MM.1S (cell line): Measurements from ENCODE around the gene SH3GL3.

Source experiments
- DNase-seq: peaks from one replicate; pipeline ENCODE4 v3.0.0-alpha.2; 2015
- H2AFZ ChIP-seq: fragments of 300-600 bp; sonication (generic); 2 replicates; pipeline ENCODE4 v1.6.0; 2016; ENCODE audit warnings: antibody characterized with exemption, low read length
- H3F3A ChIP-seq: fragments of 300-600 bp; sonication (generic); 2 replicates; pipeline ENCODE4 v1.6.1; 2016; ENCODE audit warnings: mild to moderate bottlenecking, antibody characterized with exemption, low read length, moderate library complexity, mixed read lengths; ENCODE audit not compliant: insufficient read depth
- H3K27ac ChIP-seq: fragments of 300-600 bp; sonication (generic); 2 replicates; pipeline ENCODE4 v1.5.1; 2016; ENCODE audit warnings: mild to moderate bottlenecking, low read length
- H3K27me3 ChIP-seq: fragments of 300-600 bp; sonication (generic); replicated peaks from 2 replicates; pipeline ENCODE4 v1.6.0; 2016; ENCODE audit warnings: low read length; ENCODE audit not compliant: insufficient read depth
- H3K36me3 ChIP-seq: fragments of 300-600 bp; sonication (generic); replicated peaks from 2 replicates; pipeline ENCODE4 v1.6.1; 2016; ENCODE audit warnings: mild to moderate bottlenecking, low read length, mixed read lengths; ENCODE audit not compliant: insufficient read depth
- H3K4me1 ChIP-seq: fragments of 300-600 bp; sonication (generic); 2 replicates; pipeline ENCODE4 v1.6.1; 2016; ENCODE audit warnings: low read length, mixed read lengths
- H3K4me2 ChIP-seq: fragments of 300-600 bp; sonication (generic); 2 replicates; pipeline ENCODE4 v1.6.0; 2016; ENCODE audit warnings: low read depth, low read length
- H3K4me3 ChIP-seq: fragments of 300-600 bp; sonication (generic); 2 replicates; pipeline ENCODE4 v1.5.1; 2016; ENCODE audit warnings: low read length, mixed read lengths
- H3K79me2 ChIP-seq: fragments of 300-600 bp; sonication (generic); 2 replicates; pipeline ENCODE4 v1.6.1; 2016; ENCODE audit warnings: mixed run types, low read length, mixed read lengths
- H3K9ac ChIP-seq: fragments of 300-600 bp; sonication (generic); 2 replicates; pipeline ENCODE4 v1.6.1; 2016; ENCODE audit warnings: low read length, mixed read lengths
- H3K9me2 ChIP-seq: fragments of 300-600 bp; sonication (generic); replicated peaks from 2 replicates; pipeline ENCODE4 v1.6.1; 2016; ENCODE audit warnings: mild to moderate bottlenecking, low read length, mixed read lengths; ENCODE audit not compliant: insufficient read depth
- H3K9me3 ChIP-seq: fragments of 300-600 bp; sonication (generic); replicated peaks from 2 replicates; pipeline ENCODE4 v1.6.1; 2016; ENCODE audit warnings: mild to moderate bottlenecking, low read length, mixed read lengths; ENCODE audit not compliant: insufficient read depth
- H4K20me1 ChIP-seq: fragments of 300-600 bp; sonication (generic); 2 replicates; pipeline ENCODE4 v1.6.1; 2016; ENCODE audit warnings: mild to moderate bottlenecking, low read length, moderate library complexity, mixed read lengths; ENCODE audit not compliant: insufficient read depth
- CTCF ChIP-seq: fragments of 300-600 bp; sonication (generic); IDR thresholded peaks from 2 replicates; pipeline ENCODE4 v1.5.1; 2016; ENCODE audit warnings: antibody characterized with exemption, low read length, mixed read lengths
- EZH2 ChIP-seq: fragments of 300-600 bp; sonication (generic); optimal IDR thresholded peaks from 2 replicates; pipeline ENCODE3; 2017; ENCODE audit warnings: low read depth, mild to moderate bottlenecking, antibody characterized with exemption, low read length, mixed read lengths
- EZH2phosphoT487 ChIP-seq: fragments of 300-600 bp; sonication (generic); IDR thresholded peaks from 2 replicates; pipeline ENCODE4 v1.6.1; 2018; ENCODE audit warnings: antibody characterized with exemption, low read length

Gene SH3GL3

GRCh38 chr15:83443076-83443847, 3.9 kb upstream of the SH3GL3 start:
- Histone ChIP-seq H3K79me2 (no peaks in the 10 kb centered on the region), H3K27ac (no peak overlapping the region), H3K9ac (no peak overlapping the region), H3K4me1 (no peaks in the 10 kb centered on the region), H3K9me3 (no peaks in the 10 kb centered on the region), H3K4me2 (no peak overlapping the region), H4K20me1 (no peaks in the 10 kb centered on the region), H3K4me3 (no peak overlapping the region), H3K36me3 (no peaks in the 10 kb centered on the region), H3K27me3 (no peaks in the 10 kb centered on the region), H2AFZ (no peak overlapping the region), H3K9me2 (no peaks in the 10 kb centered on the region), H3F3A (no peaks in the 10 kb centered on the region)
- DNase-seq, result no peak
- TF ChIP-seq CTCF (no peak), EZH2 (no peak), EZH2phosphoT487 (no peak)

GRCh38 chr15:83444936-83445335, 2.2 kb upstream of the SH3GL3 start:
- Histone ChIP-seq H3K9me3 (no peaks in the 10 kb centered on the region), H2AFZ (no peak overlapping the region), H4K20me1 (no peaks in the 10 kb centered on the region), H3F3A (no peaks in the 10 kb centered on the region), H3K9me2 (no peaks in the 10 kb centered on the region), H3K27me3 (no peaks in the 10 kb centered on the region), H3K9ac (no peak overlapping the region), H3K4me1 (no peaks in the 10 kb centered on the region), H3K4me3 (no peak overlapping the region), H3K27ac (no peak overlapping the region), H3K4me2 (no peak overlapping the region), H3K36me3 (no peaks in the 10 kb centered on the region), H3K79me2 (no peaks in the 10 kb centered on the region)
- no peak for DNase-seq
- no peak for TF ChIP-seq EZH2phosphoT487
- TF ChIP-seq EZH2, result no peak

- Histone ChIP-seq H3K9me2 (no peaks in the 10 kb centered on the region), H3K4me2 (no peak overlapping the region), H3K27me3 (no peaks in the 10 kb centered on the region), H4K20me1 (no peaks in the 10 kb centered on the region), H3K4me3 (no peak overlapping the region), H3K27ac (no peak overlapping the region), H3K4me1 (no peaks in the 10 kb centered on the region), H3K79me2 (no peaks in the 10 kb centered on the region), H2AFZ (no peak overlapping the region), H3K36me3 (no peaks in the 10 kb centered on the region), H3K9ac (no peak overlapping the region), H3K9me3 (no peaks in the 10 kb centered on the region), H3F3A (no peaks in the 10 kb centered on the region)
- TF ChIP-seq EZH2phosphoT487 (no peak), CTCF (no peak)
- no peak for DNase-seq
Measured at GRCh38 chr15:83445643-83446042, 1.5 kb upstream of the SH3GL3 start.

GRCh38 chr15:83446417-83446816, 724 bp upstream of the SH3GL3 start:
- Histone ChIP-seq H3K4me2 (peak overlapping the region; percentile 60; the same call in 1 of the 2 replicates), H3K79me2 (no peaks in the 10 kb centered on the region), H3K4me3 (no peak overlapping the region), H4K20me1 (no peaks in the 10 kb centered on the region), H3K9ac (no peak overlapping the region), H3K4me1 (no peaks in the 10 kb centered on the region), H3K9me3 (no peaks in the 10 kb centered on the region), H3K27me3 (no peaks in the 10 kb centered on the region), H3F3A (no peaks in the 10 kb centered on the region), H3K36me3 (no peaks in the 10 kb centered on the region), H3K27ac (no peak overlapping the region), H2AFZ (peak overlapping the region; percentile 44; the same call in 1 of the 2 replicates), H3K9me2 (no peaks in the 10 kb centered on the region)
- DNase-seq, result no peak
- TF ChIP-seq EZH2 (no peak), CTCF (no peak), EZH2phosphoT487 (no peak)
